Measurements from ENCODE around the gene FIGN.

FIGN gene

DNA sequence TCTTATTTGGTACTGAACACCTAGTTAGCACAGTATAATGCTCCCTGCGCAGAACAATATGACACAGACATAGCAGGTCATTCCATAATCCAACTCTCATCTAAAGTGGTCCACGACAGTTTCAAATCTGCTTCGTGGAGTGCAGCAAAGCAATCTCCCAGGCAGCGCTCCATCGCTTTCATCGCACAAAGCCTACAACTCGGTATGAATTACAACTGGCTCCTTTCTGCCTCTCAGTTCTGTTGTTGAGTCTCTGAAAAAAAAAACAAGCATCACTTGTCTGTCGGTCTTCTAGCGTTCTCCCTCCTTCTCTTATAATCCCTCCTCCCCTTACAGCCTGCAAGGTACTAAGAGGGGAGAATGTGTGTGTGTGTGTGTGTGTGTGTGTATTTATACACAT, 123.5 kb downstream of the FIGN start:
- DNase-seq (ENCODE audit: low spot score) = no peak

DNA sequence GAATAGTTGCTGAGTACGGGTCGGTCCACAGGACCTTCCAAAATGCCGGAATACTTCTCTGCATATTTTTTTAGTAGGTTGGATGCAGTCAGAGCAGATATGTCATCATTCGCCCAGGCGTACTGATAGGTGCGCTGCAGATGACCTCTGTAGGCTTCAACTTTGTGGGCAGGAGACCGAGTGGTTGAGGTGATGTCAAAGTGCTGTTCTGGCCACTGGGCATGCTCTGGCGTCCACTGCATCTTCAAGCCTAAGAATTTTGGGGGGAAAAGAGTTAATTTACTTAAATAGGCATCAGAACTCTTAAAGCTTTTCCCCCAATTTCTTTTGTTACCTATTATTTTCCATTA, 124.3 kb downstream of the FIGN start:
- DNase-seq (ENCODE audit: low spot score) = no peak

DNA sequence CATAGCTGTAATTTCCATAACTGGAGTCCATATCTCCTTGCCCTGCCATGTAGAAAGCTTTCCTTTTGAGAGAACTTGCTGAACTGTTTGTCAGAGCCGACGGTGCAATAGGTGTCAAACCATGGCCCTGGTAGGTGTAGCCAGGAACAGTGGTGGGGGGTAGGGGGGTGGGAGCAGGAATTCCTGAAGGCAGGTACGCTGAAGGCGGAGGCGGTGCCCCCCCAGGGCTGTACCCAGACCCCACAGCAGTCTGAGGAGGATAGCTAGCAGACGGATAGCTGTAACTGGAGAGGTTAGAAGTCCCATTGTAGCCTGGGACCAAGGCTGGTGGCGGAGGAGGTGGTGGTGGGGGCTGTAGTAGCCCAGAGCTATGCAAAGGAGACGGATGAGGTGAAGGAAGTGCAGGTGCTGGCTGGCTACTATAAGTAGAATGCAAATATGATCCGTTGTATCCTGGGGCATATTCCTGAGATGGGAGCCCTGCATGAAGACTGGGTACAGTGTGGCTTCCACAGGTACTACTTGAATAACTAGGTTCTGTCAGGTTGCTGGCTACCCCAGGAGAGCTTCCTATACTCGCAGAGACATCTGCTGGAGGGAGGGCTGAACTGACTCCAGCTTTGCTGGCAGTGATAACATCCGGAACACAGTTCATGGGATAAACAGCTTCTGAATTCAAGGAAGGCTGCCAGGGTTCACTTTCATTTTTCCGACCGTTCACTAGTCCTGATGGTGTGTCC, 124.8 kb downstream of the FIGN start:
- no peak for DNase-seq (ENCODE audit: low spot score)

DNA sequence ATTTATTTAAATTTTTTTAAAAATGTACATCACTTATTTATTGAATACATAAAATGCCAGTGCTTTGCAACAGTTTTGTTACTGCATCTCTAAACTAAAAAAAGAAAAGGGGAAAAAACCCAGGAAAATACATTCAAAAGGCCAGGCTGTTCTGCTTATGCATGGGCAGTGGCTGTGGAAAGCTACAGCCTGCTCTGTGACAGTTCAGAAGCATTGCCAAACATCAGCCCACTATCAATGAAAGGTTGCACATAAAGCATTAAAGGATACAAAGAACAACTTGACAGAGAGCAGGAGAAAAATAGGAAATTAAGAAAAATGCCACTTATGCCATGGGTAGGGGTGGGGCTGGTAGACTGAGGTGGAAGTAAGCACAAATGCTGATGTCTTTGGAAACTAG, 128.2 kb downstream of the FIGN start:
- no peak for DNase-seq (ENCODE audit: low spot score)

DNA sequence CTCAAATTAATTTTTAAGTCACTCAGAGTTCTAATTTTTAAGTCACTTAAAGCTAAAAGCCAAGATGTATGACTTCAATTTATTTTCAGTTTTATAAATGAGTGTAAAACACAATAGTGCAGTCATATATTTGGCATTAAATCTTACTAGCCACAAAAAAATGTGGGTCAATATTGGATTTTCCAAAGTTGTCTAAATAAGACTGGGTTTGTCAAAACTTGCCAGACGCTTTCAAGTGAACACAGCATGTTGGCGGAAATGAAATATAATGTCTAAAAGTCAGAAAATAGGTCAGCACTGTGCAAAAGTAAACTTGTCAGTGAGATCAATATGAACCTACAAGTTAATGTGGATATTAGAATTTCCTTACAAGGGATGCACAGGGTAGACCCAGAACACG, 128.9 kb downstream of the FIGN start:
- no peak for DNase-seq (ENCODE audit: low spot score)

DNA sequence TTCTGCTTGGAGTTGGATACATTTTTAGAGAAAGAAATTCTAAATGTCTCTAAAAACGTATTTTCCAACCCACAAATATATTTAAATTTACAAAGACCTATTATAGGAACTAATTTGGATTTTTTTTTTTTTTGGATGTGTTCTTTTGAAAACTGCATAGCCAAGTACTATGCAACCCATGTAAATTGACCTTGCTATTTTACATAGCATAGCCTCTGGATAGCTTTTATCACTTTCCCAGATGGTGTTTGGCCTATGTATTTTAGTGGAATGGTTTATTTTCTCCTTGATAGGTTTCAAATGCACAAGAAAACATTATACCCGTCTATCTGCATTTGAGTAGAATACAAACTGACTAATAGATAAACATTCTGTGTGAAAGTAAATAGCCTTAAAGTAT, 130.0 kb downstream of the FIGN start:
- DNase-seq (ENCODE audit: low spot score) = no peak

DNA sequence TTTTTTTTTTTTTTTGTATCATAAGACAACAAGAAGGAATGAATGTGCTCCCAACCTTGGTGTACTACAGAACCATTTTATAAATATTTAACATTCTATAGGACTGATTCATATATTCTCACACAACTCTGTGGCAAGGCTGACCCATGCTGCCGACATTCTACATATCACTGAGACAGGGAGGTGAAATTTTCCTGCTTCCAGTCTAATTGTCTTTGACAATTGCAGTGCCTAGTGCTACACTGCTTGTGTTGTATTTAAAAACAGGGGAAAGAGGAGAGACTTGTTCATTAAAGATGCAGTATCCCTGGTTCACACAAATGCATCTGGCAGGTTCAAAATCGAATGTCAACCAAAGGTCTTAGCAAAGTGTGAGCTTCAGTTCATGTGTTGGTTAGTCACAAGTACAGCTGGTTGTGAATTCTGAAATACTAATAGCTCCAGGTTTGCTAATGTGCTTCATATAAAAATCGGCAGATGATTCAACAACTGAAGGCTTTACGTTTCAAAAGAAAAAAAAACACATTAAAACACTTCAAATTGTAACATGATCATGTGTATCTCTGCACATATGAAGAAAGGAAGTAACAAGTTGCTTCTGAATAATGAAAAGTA, 130.8 kb downstream of the FIGN start:
- peak; percentile 11 for DNase-seq (ENCODE audit: low spot score)

DNA sequence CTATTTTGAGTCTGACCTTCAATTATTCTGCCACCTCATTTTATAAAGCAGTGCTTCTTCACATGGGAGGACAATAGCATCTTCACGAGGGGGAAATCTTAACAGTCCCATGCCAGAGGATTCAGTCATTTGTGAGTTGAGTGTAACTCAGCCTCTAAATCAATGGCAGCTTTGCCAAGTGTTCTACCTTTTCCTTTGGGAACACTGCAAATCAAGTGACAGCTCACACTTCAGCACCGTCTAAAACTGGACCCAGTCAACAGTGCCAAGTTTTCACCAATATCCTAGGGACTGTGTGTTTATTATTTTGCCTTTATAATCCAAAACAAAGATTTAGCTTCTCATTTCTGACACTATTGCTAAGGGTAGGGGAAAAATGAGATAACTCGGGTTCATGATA, 133.6 kb downstream of the FIGN start:
- DNase-seq (ENCODE audit: low spot score) = no peak

DNA sequence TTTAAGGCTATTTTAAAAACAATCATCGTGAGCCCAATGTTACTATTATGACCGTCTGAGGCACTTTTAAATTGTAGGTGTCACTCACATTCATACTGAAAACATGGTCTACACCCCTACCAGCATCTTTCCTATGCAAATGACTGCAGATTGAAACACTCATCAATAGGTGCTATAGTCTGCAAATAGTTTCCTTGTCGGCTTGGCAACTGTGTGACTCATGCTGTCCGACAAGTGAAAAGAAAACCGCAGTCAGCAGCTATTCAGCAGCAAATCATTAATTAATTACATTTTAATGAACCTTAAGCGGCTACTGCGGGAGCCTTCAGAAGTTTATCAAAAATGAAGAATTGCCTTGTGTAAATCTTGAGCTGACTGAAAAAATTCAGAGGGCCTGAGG, 134.4 kb downstream of the FIGN start:
- DNase-seq (ENCODE audit: low spot score) = no peak

DNA sequence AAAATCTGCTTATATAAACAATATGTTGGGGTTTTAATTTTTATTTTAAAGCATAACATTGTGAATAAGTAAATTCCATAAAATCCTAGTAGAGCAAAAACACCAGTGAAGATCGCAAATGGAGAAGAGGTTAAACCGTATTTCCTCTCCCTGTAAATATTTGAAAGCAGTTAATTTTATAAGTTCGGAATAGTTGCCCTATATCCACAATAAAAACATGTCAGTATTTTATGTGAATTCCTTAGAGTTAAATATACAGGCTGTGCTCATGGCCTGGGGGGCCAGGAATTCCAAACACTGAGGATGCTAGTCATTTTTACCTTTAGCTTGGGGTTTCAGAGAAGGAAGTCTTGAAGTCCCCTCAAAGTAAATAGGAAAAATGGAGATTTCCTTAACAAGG, 135.0 kb downstream of the FIGN start:
- no peak for DNase-seq (ENCODE audit: low spot score)

DNA sequence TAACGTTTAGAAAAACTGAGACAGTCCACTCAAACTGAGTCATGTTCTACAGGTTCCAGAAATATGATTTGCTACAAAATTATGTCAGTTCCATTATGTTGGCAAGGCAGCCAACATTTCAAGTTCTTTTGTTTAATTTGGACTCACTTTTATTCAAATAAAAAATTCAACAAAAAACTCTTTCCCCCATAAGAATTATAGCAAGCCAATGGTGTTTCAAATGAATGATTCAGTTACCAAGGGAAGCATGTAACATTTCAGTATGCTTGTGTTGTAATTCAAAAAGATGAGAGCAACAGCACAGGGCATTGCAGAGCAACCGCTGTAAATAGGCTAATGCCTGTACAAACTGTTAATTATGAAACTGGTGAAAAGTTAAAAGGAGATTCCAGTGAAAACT, 140.8 kb downstream of the FIGN start:
- no peak for DNase-seq (ENCODE audit: low spot score)

DNA sequence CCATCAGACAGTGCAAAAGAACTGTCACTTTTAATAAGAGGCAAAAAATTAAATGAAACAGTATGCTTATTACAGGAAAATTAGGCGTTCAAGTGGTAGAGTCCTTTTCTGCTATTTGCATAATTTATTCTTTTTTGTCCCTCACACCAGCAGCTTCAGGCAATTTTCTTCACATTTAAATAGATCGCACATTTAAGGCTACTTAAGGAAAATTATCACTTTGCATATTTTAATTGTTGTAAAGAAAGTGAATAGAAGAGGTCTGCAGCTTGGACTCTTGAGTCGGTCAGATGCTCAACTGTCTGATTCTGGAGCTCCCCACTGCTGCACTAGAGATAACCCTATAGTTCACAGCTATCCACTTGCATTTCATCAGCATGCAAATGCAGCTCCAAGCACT, 141.3 kb downstream of the FIGN start:
- DNase-seq (ENCODE audit: low spot score) = no peak

DNA sequence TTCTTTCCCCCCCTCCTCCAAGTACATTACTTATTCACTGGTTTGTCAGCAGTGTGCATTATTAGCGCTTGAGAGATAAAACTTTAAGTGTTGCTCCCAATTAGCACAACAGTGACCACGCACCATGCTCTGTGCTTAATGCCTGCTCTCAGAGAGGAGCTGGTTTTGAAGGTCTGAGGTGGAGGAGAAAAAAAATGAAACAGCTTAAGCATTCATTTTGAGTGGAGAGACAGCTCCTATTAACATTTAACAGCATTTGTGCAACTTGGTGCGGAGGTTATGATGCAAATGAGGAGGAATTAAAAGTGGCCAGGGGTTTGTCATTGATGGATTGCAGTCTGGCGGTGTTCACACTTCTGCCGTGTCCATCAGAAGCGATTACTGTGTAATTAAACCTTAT, 141.8 kb downstream of the FIGN start:
- no peak for DNase-seq (ENCODE audit: low spot score)

DNA sequence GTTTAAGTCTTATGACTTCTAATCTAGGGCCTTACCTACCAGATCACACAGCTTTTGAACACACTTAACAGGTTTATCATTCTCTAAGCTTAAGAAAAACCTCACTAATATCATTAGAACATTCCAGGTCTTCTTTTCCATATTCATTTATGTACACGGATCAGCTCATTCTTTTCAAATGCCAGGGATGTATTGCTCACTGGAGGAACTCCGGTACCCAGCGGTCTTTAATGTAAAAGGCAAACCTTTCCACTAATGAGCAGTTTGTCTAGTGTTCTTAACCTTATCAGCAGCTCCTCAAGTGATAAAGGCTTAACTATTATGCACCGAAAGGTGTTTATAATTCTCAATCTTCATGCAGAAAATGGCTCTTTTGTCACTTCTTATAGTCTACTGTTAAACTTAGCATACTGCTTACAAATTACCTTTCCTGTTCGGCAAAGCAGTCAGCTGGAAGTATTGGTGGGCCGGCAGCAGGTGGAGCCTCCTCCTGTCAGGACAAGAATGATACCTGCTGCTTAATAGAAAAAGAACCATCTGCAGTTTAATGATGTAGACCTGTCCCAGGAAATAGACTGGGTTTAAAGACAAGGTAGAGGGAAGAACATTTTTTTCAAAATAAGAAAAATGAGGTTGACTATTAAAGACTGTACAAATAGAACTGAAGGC, 142.7 kb downstream of the FIGN start:
- DNase-seq (ENCODE audit: low spot score) = no peak

DNA sequence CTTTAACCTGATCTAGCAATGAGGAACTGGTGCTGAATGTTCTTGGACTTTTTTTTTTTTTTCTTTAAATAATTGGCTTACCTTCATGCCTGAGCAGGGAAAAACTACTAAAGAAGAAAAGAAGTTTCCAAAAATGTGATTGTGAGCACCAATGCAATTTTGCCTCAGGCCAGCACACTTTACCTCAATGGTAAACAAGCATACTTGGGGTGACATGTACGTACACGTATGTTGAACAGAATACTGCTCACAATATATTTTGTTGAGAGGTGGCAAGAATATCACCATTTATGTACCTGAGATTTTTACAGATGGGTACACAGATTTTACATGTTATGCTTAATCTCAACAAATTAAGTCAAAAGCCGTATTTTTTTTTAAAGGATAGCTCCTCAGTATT, 144.3 kb downstream of the FIGN start:
- DNase-seq (ENCODE audit: low spot score) = no peak

DNA sequence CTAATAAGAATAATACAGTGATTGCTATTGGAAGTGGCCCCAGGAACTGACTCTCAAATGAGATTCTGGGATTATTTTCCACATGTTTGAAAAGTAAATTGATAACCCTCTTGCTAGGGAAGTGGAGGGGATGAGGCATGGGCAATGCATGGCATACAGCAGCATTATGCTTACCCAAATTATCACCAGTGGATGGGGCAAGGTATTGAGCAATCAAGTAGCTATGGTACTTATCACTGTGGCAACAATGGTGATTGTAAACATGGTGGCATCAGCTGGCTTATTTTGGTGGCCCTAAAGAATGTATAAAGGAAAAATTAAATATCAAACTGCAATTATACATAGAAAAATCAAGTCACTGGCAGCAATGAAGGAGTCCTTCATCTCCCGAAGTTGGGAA, 155.1 kb downstream of the FIGN start:
- no peak for DNase-seq (ENCODE audit: low spot score)

DNA sequence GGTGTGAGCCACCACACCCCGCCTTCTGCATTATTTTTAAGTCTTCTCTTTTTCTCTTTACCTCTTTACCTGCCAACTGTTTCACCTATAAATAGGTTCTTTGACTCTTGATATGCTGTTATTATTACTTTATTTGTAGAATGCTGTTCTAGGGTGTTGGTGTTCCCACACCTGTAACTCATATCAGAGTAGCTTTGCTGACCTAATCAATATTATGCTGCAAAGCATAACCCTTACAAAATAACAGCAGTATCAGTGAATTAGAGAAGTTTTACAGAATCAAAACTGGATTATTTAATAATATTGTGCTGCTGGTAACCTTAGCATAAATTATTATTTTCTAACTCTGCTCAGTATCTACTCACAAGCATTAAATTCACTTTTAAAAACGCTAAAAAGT, 161.5 kb downstream of the FIGN start:
- DNase-seq (ENCODE audit: low spot score) = no peak

DNA sequence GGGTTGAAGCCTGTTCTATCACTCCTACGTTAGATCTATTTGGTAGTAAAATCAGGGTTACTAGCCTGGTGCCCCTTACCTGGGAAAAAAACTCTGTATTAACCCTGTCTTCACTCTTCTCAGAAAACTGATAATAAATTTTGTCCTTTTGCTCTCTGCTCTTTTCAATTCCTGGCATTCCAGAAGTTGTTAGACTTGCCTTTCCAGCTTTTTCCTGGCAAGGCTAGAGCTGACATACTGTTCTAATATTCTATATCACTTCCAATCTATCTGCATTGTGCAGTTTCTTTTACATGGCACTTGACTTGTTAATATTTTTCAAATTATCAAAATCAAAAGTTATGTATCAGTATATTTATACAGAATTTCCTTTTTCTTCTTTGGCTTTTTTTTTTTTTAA, 162.2 kb downstream of the FIGN start:
- DNase-seq (ENCODE audit: low spot score) = no peak

DNA sequence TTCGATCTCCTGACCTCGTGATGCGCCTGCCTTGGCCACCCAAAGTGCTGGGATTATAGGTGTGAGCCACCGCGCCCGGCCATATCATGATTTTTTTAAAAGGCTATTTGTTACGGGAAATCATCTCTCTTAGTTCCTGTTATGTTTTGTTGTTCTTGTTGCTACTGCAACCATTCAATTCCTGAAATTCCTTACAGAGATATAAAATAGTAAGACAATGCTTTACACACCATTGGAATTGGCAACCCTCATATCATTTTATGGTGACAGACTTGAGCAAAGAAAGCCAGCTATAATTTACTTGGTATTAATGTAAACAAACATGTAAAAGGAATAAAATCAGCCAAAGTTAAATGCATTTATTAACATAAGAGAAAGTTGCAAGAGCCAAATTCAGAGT, 163.0 kb downstream of the FIGN start:
- no peak for DNase-seq (ENCODE audit: low spot score)

DNA sequence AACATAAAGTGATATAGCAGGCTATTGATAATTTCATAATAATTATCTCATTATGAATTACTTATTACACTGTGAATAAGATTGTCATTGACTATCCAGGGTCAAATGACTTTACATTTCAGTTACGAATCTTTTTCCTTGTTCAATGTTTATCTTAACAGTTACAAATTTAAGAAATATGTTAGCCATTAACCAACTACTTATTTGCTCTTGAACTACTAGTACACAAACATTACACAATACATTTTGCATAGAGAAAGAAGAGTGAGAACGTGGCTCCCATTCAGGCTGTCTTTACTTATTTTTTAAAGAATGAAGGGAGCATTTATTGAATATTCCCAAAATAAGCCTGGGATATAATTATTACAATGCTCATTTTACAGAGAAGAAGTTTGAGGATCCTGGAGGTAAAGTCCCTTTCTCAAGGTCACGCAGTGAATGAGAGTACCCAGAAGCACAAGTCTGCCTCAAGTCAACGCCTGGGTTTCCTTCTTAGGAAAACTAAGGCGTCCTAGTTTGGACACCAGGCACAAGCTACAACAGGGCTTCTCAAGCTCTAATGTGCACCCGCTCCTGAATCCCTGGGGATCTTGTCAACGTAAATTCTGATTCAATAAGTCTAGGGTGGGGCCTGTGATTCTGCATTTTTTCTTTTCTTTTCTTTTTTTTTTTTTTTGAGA, 164.2 kb downstream of the FIGN start:
- DNase-seq (ENCODE audit: low spot score) = no peak

DNA sequence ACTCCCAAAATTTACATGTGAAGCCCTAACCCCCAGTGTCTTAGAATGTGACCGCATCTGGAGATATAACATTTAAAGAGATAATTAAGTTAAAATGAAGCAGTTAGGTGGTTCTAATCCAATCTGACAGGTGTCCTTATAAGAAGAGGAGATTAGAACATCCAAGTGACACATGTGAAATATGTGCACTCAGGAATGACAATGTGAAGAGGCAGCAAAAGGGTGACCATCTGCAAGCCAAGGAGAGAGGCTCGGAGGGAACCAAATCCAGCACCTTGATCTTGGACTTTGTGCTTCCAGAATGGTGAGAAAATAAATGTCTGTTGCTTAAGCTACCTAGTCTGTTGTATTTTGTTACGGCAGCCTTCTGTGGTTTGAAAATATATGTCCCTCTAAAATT, 165.4 kb downstream of the FIGN start:
- no peak for DNase-seq (ENCODE audit: low spot score)

DNA sequence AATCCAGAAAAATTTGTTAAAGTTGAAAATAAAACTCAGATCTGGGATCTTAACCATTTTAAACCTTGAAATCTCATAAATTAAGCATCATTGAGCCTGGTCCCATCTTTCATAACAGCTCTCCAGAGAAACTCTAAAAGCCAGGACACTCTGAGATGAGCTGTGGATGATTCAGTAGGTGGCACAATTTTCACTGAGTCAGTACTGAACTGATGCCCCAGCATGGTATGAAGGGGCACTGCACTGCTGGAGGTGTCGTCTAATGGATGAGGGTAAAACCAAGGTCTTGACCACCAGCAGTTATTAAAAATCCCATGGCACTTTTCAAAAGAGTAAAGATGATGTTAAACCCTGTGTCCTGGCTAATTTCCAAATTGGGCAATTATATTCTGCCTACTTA, 170.6 kb downstream of the FIGN start:
- peak; percentile 13 for DNase-seq (ENCODE audit: low spot score)

DNA sequence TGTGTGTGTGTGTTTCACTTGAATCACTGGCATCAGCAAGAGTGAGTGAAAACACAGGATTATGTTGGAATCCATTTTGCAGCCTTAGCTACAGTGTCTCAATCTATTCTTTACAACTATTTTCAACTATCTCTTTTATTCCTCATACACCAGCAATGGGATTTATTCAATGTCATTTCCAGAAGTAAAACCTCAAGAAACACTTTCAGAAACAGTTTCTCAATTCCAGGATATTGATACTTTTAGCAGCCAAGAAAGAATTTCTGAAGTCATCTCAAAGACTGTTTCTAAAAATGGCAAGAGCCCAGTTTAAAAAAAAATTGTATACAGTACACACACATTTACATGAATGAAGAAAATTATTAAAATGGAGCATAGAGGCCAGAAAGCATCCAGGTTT, 171.6 kb downstream of the FIGN start:
- no peak for DNase-seq (ENCODE audit: low spot score)
